K562 (cell line): ENCODE data around the gene IL4I1. TPM values are rescaled to one million over a fixed set of nuclear protein-coding genes. Genes with fewer than 3 reads are reported as not detected.
A peak's percentile ranks its signal among the peaks of the same experiment; 100 is the strongest.

Experiments
- CC2D1A ChIP-seq: fragments of 450-650 bp; IDR thresholded peaks from 2 replicates; pipeline ENCODE4 v1.6.1; 2017; ENCODE audit warnings: mild to moderate bottlenecking
- CREM ChIP-seq: IDR thresholded peaks from 2 replicates; pipeline ENCODE4 v1.6.1; 2014; ENCODE audit warnings: antibody characterized with exemption, low read depth
- EZH2 ChIP-seq: IDR thresholded peaks from 2 replicates; pipeline ENCODE4 v1.6.1; 2012; ENCODE audit warnings: low read depth, mild to moderate bottlenecking, inconsistent platforms, low read length, borderline replicate concordance
- HIVEP1 ChIP-seq: fragments of 250-450 bp; sonication (Bioruptor Pico); IDR thresholded peaks from 2 replicates; pipeline ENCODE4 v1.4.0; 2020; ENCODE audit warnings: mild to moderate bottlenecking
- KAT7 ChIP-seq: sonication (generic); formaldehyde crosslinking; IDR thresholded peaks from 2 replicates; pipeline ENCODE4 v1.8.0; 2022; ENCODE audit warnings: missing genetic modification reagents, mild to moderate bottlenecking, borderline replicate concordance
- PCBP1 ChIP-seq: fragments of 200-400 bp; formaldehyde crosslinking; IDR thresholded peaks from 2 replicates; pipeline ENCODE4 v1.6.1; 2018; ENCODE audit warnings: mild to moderate bottlenecking, low read depth, low read length; ENCODE audit not compliant: poor library complexity, severe bottlenecking
- RAD51 ChIP-seq: fragments of 450-650 bp; IDR thresholded peaks from 2 replicates; pipeline ENCODE4 v1.7.1; 2016; ENCODE audit warnings: low read depth, mild to moderate bottlenecking, borderline replicate concordance
- RBFOX2 ChIP-seq: fragments of 200-400 bp; formaldehyde crosslinking; IDR thresholded peaks from 2 replicates; pipeline ENCODE4 v1.6.1; 2017; ENCODE audit warnings: low read depth, mild to moderate bottlenecking, low read length, moderate library complexity
- RFX7 ChIP-seq: fragments of 250-450 bp; sonication (Bioruptor Pico); IDR thresholded peaks from 2 replicates; pipeline ENCODE4 v1.5.1; 2021; ENCODE audit warnings: mild to moderate bottlenecking
- RUNX1 ChIP-seq: sonication (generic); IDR thresholded peaks from 2 replicates; pipeline ENCODE4 v1.6.1; 2016; ENCODE audit warnings: antibody characterized with exemption, low read depth
- ZKSCAN8 ChIP-seq: fragments of 200-800 bp; sonication (Bioruptor generic); IDR thresholded peaks from 2 replicates; pipeline ENCODE4 v1.6.1; 2016; ENCODE audit warnings: missing genetic modification characterization, missing compliant biosample characterization
- ZNF282 ChIP-seq: sonication (generic); formaldehyde crosslinking; IDR thresholded peaks from 2 replicates; pipeline ENCODE4 v1.8.1; 2023; ENCODE audit warnings: missing genetic modification reagents
- ZNF589 ChIP-seq: fragments of 200-800 bp; sonication (Bioruptor generic); IDR thresholded peaks from 2 replicates; pipeline ENCODE4 v1.6.1; 2016; ENCODE audit warnings: low read depth, missing genetic modification characterization, missing compliant biosample characterization
- polyA plus RNA-seq, 8 experiments: library from polyadenylated mRNA; depleted of rRNA in 4 of 8; stranded (reverse) in 5 of 8; unstranded in 3 of 8; fragments of >200 nt; fragmentation: Nextera tagmentation in 2 of 8; fragmentation: Illumina TruSeq in 1 of 8; extraction: Ambion mirVana in 2 of 8; extraction: Trizol in 1 of 8; gene quantifications; 2 replicates each; pipeline versions ENCODE4 v1.2.1 to v1.2.3, GENCODE V29; 2011 to 2014; ENCODE audit warnings: inconsistent platforms in 1 of 8, missing spikeins in 1 of 8
- total RNA-seq, 7 experiments: library from RNA; depleted of rRNA in 6 of 7; stranded (reverse); fragments of >200 nt in 6 of 7; fragmentation: Illumina TruSeq in 2 of 7; extraction: Trizol in 2 of 7; gene quantifications; 2 replicates each; pipeline versions ENCODE4 v1.2.1 to v1.2.3, GENCODE V29; 2011 to 2021; ENCODE audit warnings: low replicate concordance in 1 of 7
- TF ChIP-seq, protein P1 (sequence below): fragments of 250-450 bp; sonication (Bioruptor Pico); IDR thresholded peaks from 2 replicates; pipeline ENCODE4 v1.4.0; 2020; ENCODE audit warnings: mild to moderate bottlenecking, moderate library complexity
- TF ChIP-seq, protein P2 (sequence below): fragments of 450-650 bp; IDR thresholded peaks from 2 replicates; pipeline ENCODE4 v1.6.1; 2016; ENCODE audit warnings: missing biosample characterization, missing genetic modification characterization
- TF ChIP-seq, protein P3 (sequence below): sonication (generic); formaldehyde crosslinking; IDR thresholded peaks from 2 replicates; pipeline ENCODE4 v1.8.0; 2022; ENCODE audit warnings: missing genetic modification reagents, mild to moderate bottlenecking, borderline replicate concordance
- TF ChIP-seq, protein P4 (sequence below): sonication (generic); formaldehyde crosslinking; IDR thresholded peaks from 2 replicates; pipeline ENCODE4 v1.8.0; 2022; ENCODE audit warnings: mild to moderate bottlenecking, missing genetic modification reagents
- TF ChIP-seq, protein P5 (sequence below): fragments of 450-650 bp; IDR thresholded peaks from 2 replicates; pipeline ENCODE4 v1.6.1; 2018; ENCODE audit warnings: mild to moderate bottlenecking, low read depth; ENCODE audit not compliant: partially characterized antibody

The IL4I1 gene
- total and polyA plus RNA-seq, 9 of the 15 experiments (the other 6 are each of a cell fraction or from before 2014, with no cell fraction given) = 0.06 to 0.95 (median 0.43) TPM; not detected in 2

DNA sequence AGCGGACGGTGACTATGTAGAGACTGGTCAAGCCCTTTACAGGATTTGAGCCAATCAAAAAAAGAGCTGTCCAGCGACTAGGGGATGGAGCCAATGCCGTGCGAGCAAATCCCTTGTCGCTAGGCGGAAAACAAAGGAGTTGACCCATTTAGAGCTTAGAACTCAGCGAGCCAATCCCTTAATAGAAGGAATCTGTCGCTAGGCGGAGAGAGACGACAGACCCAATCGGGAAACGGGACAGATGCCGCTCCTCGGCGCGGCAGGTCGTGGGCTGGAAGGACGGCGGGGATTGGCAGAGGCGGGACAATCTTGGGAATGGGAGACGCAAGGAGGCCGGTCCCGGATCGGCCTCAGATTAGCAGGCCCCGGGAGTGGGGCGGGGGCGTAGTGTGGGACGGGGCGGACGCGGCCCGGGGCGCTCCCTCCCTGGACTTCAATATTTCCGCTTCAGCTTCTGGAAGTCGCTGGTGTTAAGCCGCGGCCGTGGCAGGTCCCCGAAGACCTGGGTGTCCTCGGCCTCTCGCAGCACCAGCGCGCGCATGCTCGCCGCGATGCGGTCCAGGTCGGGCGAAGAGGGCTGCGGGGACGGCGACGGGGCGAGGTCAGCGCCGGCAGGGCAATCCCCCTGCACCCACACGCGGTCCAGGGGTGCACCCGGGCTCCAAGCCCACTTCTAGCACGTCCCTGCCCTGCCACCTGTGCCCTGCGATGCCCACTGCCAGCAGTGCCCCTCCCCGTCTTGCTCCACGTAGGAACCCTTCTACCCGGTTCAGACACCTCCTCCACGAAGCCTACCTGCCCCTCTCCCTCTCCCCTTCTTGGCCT, 27.0 kb downstream of the IL4I1 start (continued):
- TF ChIP-seq, protein P1, sequence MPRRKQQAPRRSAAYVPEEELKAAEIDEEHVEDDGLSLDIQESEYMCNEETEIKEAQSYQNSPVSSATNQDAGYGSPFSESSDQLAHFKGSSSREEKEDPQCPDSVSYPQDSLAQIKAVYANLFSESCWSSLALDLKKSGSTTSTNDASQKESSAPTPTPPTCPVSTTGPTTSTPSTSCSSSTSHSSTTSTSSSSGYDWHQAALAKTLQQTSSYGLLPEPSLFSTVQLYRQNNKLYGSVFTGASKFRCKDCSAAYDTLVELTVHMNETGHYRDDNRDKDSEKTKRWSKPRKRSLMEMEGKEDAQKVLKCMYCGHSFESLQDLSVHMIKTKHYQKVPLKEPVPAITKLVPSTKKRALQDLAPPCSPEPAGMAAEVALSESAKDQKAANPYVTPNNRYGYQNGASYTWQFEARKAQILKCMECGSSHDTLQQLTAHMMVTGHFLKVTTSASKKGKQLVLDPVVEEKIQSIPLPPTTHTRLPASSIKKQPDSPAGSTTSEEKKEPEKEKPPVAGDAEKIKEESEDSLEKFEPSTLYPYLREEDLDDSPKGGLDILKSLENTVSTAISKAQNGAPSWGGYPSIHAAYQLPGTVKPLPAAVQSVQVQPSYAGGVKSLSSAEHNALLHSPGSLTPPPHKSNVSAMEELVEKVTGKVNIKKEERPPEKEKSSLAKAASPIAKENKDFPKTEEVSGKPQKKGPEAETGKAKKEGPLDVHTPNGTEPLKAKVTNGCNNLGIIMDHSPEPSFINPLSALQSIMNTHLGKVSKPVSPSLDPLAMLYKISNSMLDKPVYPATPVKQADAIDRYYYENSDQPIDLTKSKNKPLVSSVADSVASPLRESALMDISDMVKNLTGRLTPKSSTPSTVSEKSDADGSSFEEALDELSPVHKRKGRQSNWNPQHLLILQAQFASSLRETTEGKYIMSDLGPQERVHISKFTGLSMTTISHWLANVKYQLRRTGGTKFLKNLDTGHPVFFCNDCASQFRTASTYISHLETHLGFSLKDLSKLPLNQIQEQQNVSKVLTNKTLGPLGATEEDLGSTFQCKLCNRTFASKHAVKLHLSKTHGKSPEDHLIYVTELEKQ (CRISPR knock-in tag) = no peak
- TF ChIP-seq ZNF589 (CRISPR knock-in tag) = no peak
- no peak for TF ChIP-seq RAD51
- no peak for TF ChIP-seq ZKSCAN8 (CRISPR knock-in tag)
- TF ChIP-seq, protein P2, sequence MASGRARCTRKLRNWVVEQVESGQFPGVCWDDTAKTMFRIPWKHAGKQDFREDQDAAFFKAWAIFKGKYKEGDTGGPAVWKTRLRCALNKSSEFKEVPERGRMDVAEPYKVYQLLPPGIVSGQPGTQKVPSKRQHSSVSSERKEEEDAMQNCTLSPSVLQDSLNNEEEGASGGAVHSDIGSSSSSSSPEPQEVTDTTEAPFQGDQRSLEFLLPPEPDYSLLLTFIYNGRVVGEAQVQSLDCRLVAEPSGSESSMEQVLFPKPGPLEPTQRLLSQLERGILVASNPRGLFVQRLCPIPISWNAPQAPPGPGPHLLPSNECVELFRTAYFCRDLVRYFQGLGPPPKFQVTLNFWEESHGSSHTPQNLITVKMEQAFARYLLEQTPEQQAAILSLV (tag) = no peak
- peak; percentile 78 for TF ChIP-seq RBFOX2
- TF ChIP-seq, protein P3, sequence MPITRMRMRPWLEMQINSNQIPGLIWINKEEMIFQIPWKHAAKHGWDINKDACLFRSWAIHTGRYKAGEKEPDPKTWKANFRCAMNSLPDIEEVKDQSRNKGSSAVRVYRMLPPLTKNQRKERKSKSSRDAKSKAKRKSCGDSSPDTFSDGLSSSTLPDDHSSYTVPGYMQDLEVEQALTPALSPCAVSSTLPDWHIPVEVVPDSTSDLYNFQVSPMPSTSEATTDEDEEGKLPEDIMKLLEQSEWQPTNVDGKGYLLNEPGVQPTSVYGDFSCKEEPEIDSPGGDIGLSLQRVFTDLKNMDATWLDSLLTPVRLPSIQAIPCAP (CRISPR knock-in tag) = no peak
- TF ChIP-seq, protein P4, sequence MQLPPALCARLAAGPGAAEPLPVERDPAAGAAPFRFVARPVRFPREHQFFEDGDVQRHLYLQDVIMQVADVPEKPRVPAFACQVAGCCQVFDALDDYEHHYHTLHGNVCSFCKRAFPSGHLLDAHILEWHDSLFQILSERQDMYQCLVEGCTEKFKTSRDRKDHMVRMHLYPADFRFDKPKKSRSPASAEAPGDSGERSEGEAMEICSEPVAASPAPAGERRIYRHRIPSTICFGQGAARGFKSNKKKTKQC (CRISPR knock-in tag) = peak; percentile 46; the same call in 1 of the 2 replicates
- TF ChIP-seq RUNX1 = 0 out of 2 replicates have a peak, but pooled peaks have one; percentile 46
- peak; percentile 90 for TF ChIP-seq CREM
- no peak for TF ChIP-seq PCBP1
- TF ChIP-seq KAT7 = no peak
- TF ChIP-seq, protein P5, sequence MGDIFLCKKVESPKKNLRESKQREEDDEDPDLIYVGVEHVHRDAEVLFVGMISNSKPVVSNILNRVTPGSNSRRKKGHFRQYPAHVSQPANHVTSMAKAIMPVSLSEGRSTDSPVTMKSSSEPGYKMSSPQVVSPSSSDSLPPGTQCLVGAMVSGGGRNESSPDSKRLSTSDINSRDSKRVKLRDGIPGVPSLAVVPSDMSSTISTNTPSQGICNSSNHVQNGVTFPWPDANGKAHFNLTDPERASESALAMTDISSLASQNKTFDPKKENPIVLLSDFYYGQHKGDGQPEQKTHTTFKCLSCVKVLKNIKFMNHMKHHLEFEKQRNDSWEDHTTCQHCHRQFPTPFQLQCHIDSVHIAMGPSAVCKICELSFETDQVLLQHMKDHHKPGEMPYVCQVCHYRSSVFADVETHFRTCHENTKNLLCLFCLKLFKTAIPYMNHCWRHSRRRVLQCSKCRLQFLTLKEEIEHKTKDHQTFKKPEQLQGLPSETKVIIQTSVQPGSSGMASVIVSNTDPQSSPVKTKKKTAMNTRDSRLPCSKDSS = no peak
- TF ChIP-seq EZH2 = no peak
- no peak for TF ChIP-seq RFX7 (CRISPR knock-in tag)
- no peak for TF ChIP-seq ZNF282 (CRISPR knock-in tag)
- TF ChIP-seq HIVEP1 = no peak
- peak; percentile 99 for TF ChIP-seq CC2D1A
